Subcutaneous abdominal adipose tissue (tissue), 5 donors: ENCODE measurements around the gene DEGS1.
A peak's percentile ranks its signal among the peaks of the same experiment; 100 is the strongest.

ENCODE experiments used
- H3K27ac ChIP-seq: one replicate; pipeline ENCODE4 v1.7.0; 2013; ENCODE audit warnings: low read depth, mild to moderate bottlenecking, inconsistent platforms, low read length, moderate library complexity
- H3K27me3 ChIP-seq, 5 donors: one replicate each; pipeline ENCODE4 v1.7.0; 2013; ENCODE audit warnings: low read length in 5 of 5, inconsistent platforms in 1 of 5; ENCODE audit not compliant: control insufficient read depth in 5 of 5, insufficient read depth in 4 of 5
- H3K36me3 ChIP-seq, 5 donors: one replicate each; pipeline ENCODE4 v1.7.0; 2013; ENCODE audit warnings: low read length in 5 of 5; ENCODE audit not compliant: control insufficient read depth in 5 of 5, insufficient read depth in 5 of 5
- H3K4me1 ChIP-seq, 5 donors: one replicate each; pipeline ENCODE4 v1.7.0; 2013; ENCODE audit warnings: low read length in 5 of 5, mild to moderate bottlenecking in 3 of 5, moderate library complexity in 1 of 5; ENCODE audit not compliant: control insufficient read depth in 5 of 5, insufficient read depth in 5 of 5
- H3K4me3 ChIP-seq, 5 donors: one replicate each; pipeline ENCODE4 v1.7.0; 2013; ENCODE audit warnings: low read length in 5 of 5, low read depth in 1 of 5
- H3K9ac ChIP-seq, 5 donors: one replicate each; pipeline ENCODE4 v1.7.0; 2013; ENCODE audit warnings: low read length in 5 of 5, mild to moderate bottlenecking in 4 of 5, moderate library complexity in 3 of 5
- H3K9me3 ChIP-seq, 5 donors: one replicate each; pipeline ENCODE4 v1.7.0; 2013; ENCODE audit warnings: low read length in 5 of 5; ENCODE audit not compliant: control insufficient read depth in 5 of 5
- donor health status: healthy.
- donor health status: healthy.
- donor health status: healthy.
- donor health status: healthy.
- donor health status: healthy.

Gene DEGS1

GRCh38 chr1:224226849-224227502, 43.9 kb downstream of the DEGS1 start:
- Histone ChIP-seq H3K27ac (no peak overlapping the region), H3K9ac (no peak overlapping the region), H3K4me3 (no peak overlapping the region), H3K36me3 (peaks cover 12 to 39% (median 30%) of the 10 kb centered on the region in 5 donors), H3K9me3 (no peaks in the 10 kb centered on the region), H3K4me1 (no peaks in the 10 kb centered on the region), H3K27me3 (no peaks in the 10 kb centered on the region)

GRCh38 chr1:224234017-224234416, 51.0 kb downstream of the DEGS1 start:
- Histone ChIP-seq H3K9me3 (no peaks in the 10 kb centered on the region), H3K4me3 (no peak overlapping the region), H3K27me3 (no peaks in the 10 kb centered on the region), H3K9ac (no peak overlapping the region), H3K36me3 (peaks cover 17 to 33% (median 22%) of the 10 kb centered on the region in 5 donors), H3K4me1 (peaks cover 0 to 12% (median 3%) of the 10 kb centered on the region in 5 donors), H3K27ac (no peak overlapping the region)

GRCh38 chr1:224235813-224236493, 52.9 kb downstream of the DEGS1 start:
- Histone ChIP-seq H3K4me1 (peaks cover 0 to 12% (median 3%) of the 10 kb centered on the region in 5 donors), H3K27ac (no peak overlapping the region), H3K36me3 (peaks cover 9 to 24% (median 19%) of the 10 kb centered on the region in 5 donors), H3K9me3 (no peaks in the 10 kb centered on the region), H3K9ac (no peak overlapping the region), H3K27me3 (no peaks in the 10 kb centered on the region), H3K4me3 (no peak overlapping the region)

- peaks cover 6 to 21% (median 15%) of the 10 kb centered on the region in 5 donors for H3K36me3 ChIP-seq
- peaks cover 0 to 12% (median 3%) of the 10 kb centered on the region in 5 donors for H3K4me1 ChIP-seq
- no peak overlapping the region for H3K4me3 ChIP-seq
- H3K27me3 ChIP-seq: no peaks in the 10 kb centered on the region
- H3K9ac ChIP-seq: no peak overlapping the region
- peak overlapping the region; percentile 16 for H3K27ac ChIP-seq
- no peaks in the 10 kb centered on the region for H3K9me3 ChIP-seq
Measured at GRCh38 chr1:224237119-224237881, 54.3 kb downstream of the DEGS1 start.

- Histone ChIP-seq H3K27ac (no peak overlapping the region), H3K9me3 (no peaks in the 10 kb centered on the region), H3K4me1 (peaks cover 0 to 12% (median 3%) of the 10 kb centered on the region in 5 donors), H3K9ac (no peak overlapping the region), H3K36me3 (peaks cover 6 to 16% (median 10%) of the 10 kb centered on the region in 5 donors), H3K27me3 (no peaks in the 10 kb centered on the region), H3K4me3 (no peak overlapping the region)
Measured at GRCh38 chr1:224238212-224238611, 55.2 kb downstream of the DEGS1 start.

- Histone ChIP-seq H3K9me3 (no peaks in the 10 kb centered on the region), H3K4me1 (peaks cover 0 to 12% (median 3%) of the 10 kb centered on the region in 5 donors), H3K36me3 (peaks cover 6 to 16% (median 10%) of the 10 kb centered on the region in 5 donors), H3K27ac (no peak overlapping the region), H3K4me3 (no peak overlapping the region), H3K27me3 (no peaks in the 10 kb centered on the region), H3K9ac (no peak overlapping the region)
Measured at GRCh38 chr1:224238756-224239155, 55.7 kb downstream of the DEGS1 start.
